Breast epithelium (tissue), 3 donors: ENCODE data around the gene STEAP1B.

Source experiments
- CTCF ChIP-seq, 3 donors: fragments of 450-650 bp; IDR thresholded peaks; one replicate each; pipeline ENCODE4 v1.5.1; 2016 to 2017; ENCODE audit warnings: antibody characterized with exemption in 3 of 3, mild to moderate bottlenecking in 3 of 3, moderate library complexity in 3 of 3
- POLR2A ChIP-seq: fragments of 450-650 bp; IDR thresholded peaks from one replicate; pipeline ENCODE4 v1.6.1; 2016; ENCODE audit warnings: antibody characterized with exemption, mild to moderate bottlenecking, moderate library complexity
- POLR2AphosphoS5 ChIP-seq, 3 donors: sonication (generic); formaldehyde crosslinking; IDR thresholded peaks; one replicate each; pipeline ENCODE4 v1.6.1; 2017; ENCODE audit warnings: antibody characterized with exemption in 3 of 3

GRCh38 chr7:22418251-22419046 is 81.5 kb downstream of the STEAP1B start:
- TF ChIP-seq CTCF (IDR thresholded peaks at IDR 0.05) (no peak), POLR2A (no peak), POLR2AphosphoS5 (IDR thresholded peaks at IDR 0.05) (no peak)
